ENCODE results near the gene SIRT1. TPM values are rescaled to one million over a fixed set of nuclear protein-coding genes. Genes with fewer than 3 reads are reported as not detected.

SIRT1 gene
- total RNA-seq, 1 donor from 2014 or later = 17.3 TPM

GRCh38 chr10:67839951-67840350 lies 44.5 kb upstream of the SIRT1 start:
- no peak overlapping the region for H3K27ac Mint-ChIP-seq (ENCODE audit: unreplicated experiment)
- H3K4me1 Mint-ChIP-seq (ENCODE audit: unreplicated experiment) = peaks cover 2% of the 10 kb centered on the region
- TF ChIP-seq CTCF (IDR thresholded peaks at IDR 0.05; ENCODE audit: unreplicated experiment) = no peak
- DNase-seq (ENCODE audit: low spot score) = no peak
- H3K9me3 Mint-ChIP-seq (ENCODE audit: unreplicated experiment) = no peaks in the 10 kb centered on the region
- H3K36me3 Mint-ChIP-seq (ENCODE audit: low read depth, unreplicated experiment) = no peaks in the 10 kb centered on the region
- H3K4me3 Mint-ChIP-seq (ENCODE audit: unreplicated experiment) = no peak overlapping the region
- peaks cover 2% of the 10 kb centered on the region for H3K27me3 Mint-ChIP-seq (ENCODE audit: unreplicated experiment)

DNA sequence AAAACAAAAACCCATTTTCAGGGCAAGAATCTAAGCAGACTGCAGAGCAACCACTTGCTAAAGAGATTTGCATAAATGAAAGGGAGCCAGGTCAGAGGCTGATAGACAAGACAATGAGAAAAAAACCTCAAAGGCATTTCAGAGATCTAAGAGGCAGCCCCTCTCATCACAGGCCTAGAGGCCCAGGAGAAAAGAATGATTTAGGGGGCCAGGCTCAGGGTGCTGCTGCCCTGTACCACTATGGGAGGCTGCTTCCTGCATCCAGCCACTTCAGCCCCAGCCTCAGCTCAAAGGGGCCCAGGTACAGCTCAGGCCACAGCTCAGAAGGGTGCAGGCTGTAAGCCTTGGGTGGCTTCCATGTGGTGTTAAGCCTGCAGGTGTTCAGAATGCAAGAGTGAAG lies 42.7 kb upstream of the SIRT1 start:
- no peaks in the 10 kb centered on the region for H3K4me1 Mint-ChIP-seq (ENCODE audit: unreplicated experiment)
- H3K36me3 Mint-ChIP-seq (ENCODE audit: low read depth, unreplicated experiment) = no peaks in the 10 kb centered on the region
- no peak overlapping the region for H3K4me3 Mint-ChIP-seq (ENCODE audit: unreplicated experiment)
- peaks cover 2% of the 10 kb centered on the region for H3K27me3 Mint-ChIP-seq (ENCODE audit: unreplicated experiment)
- no peak for DNase-seq (ENCODE audit: low spot score)
- no peaks in the 10 kb centered on the region for H3K9me3 Mint-ChIP-seq (ENCODE audit: unreplicated experiment)
- no peak overlapping the region for H3K27ac Mint-ChIP-seq (ENCODE audit: unreplicated experiment)
- TF ChIP-seq CTCF (IDR thresholded peaks at IDR 0.05; ENCODE audit: unreplicated experiment) = no peak

- Mint-ChIP-seq H3K4me3 (ENCODE audit: unreplicated experiment) (no peak overlapping the region), H3K36me3 (ENCODE audit: low read depth, unreplicated experiment) (no peaks in the 10 kb centered on the region), H3K27me3 (ENCODE audit: unreplicated experiment) (peaks cover 2% of the 10 kb centered on the region), H3K9me3 (ENCODE audit: unreplicated experiment) (no peaks in the 10 kb centered on the region), H3K4me1 (ENCODE audit: unreplicated experiment) (no peaks in the 10 kb centered on the region), H3K27ac (ENCODE audit: unreplicated experiment) (no peak overlapping the region)
- no peak for DNase-seq (ENCODE audit: low spot score)
- TF ChIP-seq CTCF (IDR thresholded peaks at IDR 0.05; ENCODE audit: unreplicated experiment) = no peak
Observed at GRCh38 chr10:67843284-67843683, 41.2 kb upstream of the SIRT1 start.

- H3K27ac Mint-ChIP-seq (ENCODE audit: unreplicated experiment) = peak overlapping the region; percentile 98
- peaks cover 3% of the 10 kb centered on the region for H3K27me3 Mint-ChIP-seq (ENCODE audit: unreplicated experiment)
- peak; percentile 88 for DNase-seq (ENCODE audit: low spot score)
- no peaks in the 10 kb centered on the region for H3K9me3 Mint-ChIP-seq (ENCODE audit: unreplicated experiment)
- H3K36me3 Mint-ChIP-seq (ENCODE audit: low read depth, unreplicated experiment) = no peaks in the 10 kb centered on the region
- H3K4me3 Mint-ChIP-seq (ENCODE audit: unreplicated experiment) = peak overlapping the region; percentile 96
- TF ChIP-seq CTCF (IDR thresholded peaks at IDR 0.05; ENCODE audit: unreplicated experiment) = no peak
- H3K4me1 Mint-ChIP-seq (ENCODE audit: unreplicated experiment) = peaks cover 15% of the 10 kb centered on the region
Observed at GRCh38 chr10:67849331-67850011, 35.0 kb upstream of the SIRT1 start.

GRCh38 chr10:67851186-67851585 lies 33.3 kb upstream of the SIRT1 start:
- TF ChIP-seq CTCF (IDR thresholded peaks at IDR 0.05; ENCODE audit: unreplicated experiment) = no peak
- no peaks in the 10 kb centered on the region for H3K36me3 Mint-ChIP-seq (ENCODE audit: low read depth, unreplicated experiment)
- peaks cover 3% of the 10 kb centered on the region for H3K27me3 Mint-ChIP-seq (ENCODE audit: unreplicated experiment)
- H3K4me1 Mint-ChIP-seq (ENCODE audit: unreplicated experiment) = peaks cover 15% of the 10 kb centered on the region
- no peaks in the 10 kb centered on the region for H3K9me3 Mint-ChIP-seq (ENCODE audit: unreplicated experiment)
- DNase-seq (ENCODE audit: low spot score) = no peak
- H3K4me3 Mint-ChIP-seq (ENCODE audit: unreplicated experiment) = peak overlapping the region; percentile 9
- H3K27ac Mint-ChIP-seq (ENCODE audit: unreplicated experiment) = peak overlapping the region; percentile 43

All from endothelial cell (in vitro differentiated cells).